CD4-positive, alpha-beta T cell treated with Interleukin-4 for 1 hour (primary cell): ENCODE results near the gene TTC22.

Experiments
- DNase-seq, 2 donors: peaks; one replicate each; pipeline ENCODE4 v3.0.0-alpha.2; 2020 to 2022

TTC22 gene

GRCh38 chr1:54800899-54801759 is at the start of gene TTC22:
TSS of gene TTC22 (minus strand) at chr1:54801323. CDS start at chr1:54801163, 160 bp downstream.
- peak; percentile 68 to 72 for DNase-seq

DNA sequence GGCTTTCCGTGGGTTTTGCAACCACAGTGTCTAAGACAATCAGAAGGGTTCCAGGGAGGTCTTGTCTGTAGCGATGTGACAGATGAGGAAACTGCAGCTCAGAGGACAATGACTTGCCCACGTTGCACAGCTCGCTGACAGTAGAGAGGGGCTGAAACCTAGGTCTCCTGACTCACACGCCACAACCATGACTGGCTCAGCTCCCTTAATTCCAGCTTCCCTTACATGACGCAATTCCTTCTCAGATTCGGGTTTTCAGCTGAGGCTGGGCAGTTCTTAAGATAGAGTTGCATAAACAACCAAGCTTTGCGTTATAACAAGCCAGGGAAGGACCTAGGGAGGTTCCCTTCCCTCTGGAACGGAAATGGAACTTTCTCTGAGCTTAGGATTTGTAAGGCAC is 49.6 kb upstream of the TTC22 start:
- DNase-seq, result no peak

GRCh38 chr1:54850069-54850730 is 49.1 kb upstream of the TTC22 start:
- DNase-seq, result no peak

DNA sequence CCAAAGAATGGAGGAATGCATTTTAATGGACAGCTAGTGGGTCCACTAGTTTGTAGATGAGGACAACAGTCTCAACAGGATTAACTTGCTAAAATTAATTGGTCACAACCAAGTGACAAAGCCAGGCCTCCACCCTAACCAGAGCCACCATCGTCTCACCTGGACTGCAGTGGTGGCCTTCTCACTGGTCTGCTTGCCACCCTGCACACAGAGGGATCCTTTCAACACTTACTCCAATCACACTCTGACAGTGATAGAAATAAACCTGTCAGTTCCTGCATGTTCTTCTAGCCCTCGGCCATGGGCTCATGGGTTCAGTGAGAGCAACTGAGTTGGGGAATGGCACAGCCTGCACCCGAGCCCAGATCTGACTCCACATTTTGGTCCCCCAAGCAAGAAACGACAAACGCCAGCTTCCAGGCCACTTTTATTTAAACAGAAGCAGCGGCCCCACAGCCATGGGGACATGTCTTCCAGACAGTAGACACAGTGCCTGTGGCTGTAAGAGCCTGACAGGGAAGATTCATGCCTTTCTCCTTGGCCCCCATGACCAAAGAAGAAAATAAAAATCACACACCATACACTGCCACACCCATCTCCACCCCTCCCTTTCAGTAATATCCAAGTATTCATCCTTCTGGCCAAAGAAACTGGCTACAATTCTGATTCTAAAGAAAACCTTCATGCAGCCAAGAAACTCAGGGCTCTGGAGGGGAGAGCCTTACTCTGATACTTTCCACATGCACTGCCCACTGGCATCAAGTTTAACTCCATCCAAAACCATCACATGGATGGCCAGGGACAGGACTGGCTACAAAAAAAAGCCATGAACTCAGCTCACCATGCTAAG is 48.3 kb upstream of the TTC22 start:
- no peak for DNase-seq

GRCh38 chr1:54848134-54848948 is 47.2 kb upstream of the TTC22 start:
- DNase-seq, result no peak

GRCh38 chr1:54846716-54847284 is 45.7 kb upstream of the TTC22 start:
- no peak for DNase-seq

GRCh38 chr1:54846301-54846700 is 45.2 kb upstream of the TTC22 start:
- DNase-seq, result no peak

- DNase-seq, result no peak
These were observed 44.6 kb upstream of the TTC22 start for GRCh38 chr1:54845772-54846171.

GRCh38 chr1:54844564-54844963 is 43.4 kb upstream of the TTC22 start:
- no peak for DNase-seq

DNA sequence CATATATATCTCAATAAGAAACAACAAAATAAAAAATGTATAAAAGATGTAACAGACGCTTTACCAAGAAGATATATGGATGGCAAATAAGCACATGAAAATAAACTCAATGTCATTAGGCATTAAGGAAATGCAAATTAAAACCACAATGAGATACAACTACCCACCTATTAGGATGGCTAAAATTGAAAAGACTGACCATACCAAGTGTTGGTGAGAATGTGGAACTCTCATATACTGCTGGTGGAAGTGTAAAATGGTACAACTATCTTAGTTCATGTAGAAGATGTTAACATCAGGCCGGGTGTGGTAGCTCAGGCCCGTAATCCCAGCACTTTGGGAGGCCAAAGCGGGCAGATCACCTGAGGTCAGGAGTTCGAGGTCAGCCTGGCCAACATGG is 42.3 kb upstream of the TTC22 start:
- DNase-seq, result no peak

GRCh38 chr1:54842963-54843362 is 41.8 kb upstream of the TTC22 start:
- no peak for DNase-seq

DNA sequence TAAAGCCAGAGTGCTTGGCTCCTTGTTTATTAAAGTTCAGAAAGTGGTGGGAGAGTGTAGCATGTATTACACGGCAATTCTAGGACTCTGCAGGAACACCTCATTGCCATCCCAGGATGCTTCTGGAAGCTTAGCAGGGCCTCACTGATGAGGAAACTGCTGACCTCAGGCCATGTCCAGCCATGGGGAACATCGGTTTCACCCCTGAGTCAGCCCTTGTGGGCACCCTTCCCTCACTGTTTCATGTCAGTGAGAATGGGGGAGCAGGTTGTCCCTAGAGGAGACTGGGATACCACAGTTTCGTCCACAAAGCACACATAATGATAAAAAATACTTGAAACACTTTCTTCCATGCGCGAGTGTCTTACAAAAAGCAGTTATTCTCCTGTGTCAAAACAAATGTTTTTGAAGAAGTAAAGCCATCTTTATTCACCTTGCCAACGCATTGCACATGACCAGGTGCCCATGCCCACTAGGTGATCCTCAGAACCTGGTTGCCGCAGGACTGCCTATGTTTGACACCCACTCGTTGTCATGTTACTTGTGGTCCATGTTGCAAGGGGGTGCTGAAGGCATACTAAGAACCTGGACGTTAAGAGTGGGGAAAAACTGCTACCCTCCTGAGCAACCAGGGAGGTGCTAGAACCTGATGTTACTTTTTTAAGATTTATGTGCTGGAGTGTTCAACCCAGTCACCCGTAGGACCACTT is 41.2 kb upstream of the TTC22 start:
- no peak for DNase-seq

DNA sequence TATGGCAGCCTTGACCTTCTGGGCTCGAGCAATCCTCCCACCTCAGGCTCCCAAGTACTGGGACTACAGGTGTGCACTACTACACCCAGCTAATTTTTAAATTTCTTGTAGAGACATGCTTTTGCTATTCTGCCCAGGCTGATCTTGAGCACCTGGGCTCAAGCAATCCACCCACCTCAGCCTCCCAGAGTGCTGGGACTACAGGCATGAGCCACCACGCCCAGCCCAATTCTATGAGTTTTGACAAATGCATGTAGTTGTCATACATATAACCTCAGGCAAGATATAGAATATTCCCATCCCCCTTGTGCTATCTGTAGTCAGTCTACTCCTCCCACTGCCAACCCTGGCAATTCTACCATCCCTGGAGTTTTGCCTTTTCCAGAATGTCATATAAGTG is 38.7 kb upstream of the TTC22 start:
- no peak for DNase-seq

GRCh38 chr1:54838565-54839180 is 37.5 kb upstream of the TTC22 start:
- no peak for DNase-seq

- no peak for DNase-seq
These were observed 36.1 kb upstream of the TTC22 start for GRCh38 chr1:54837002-54837853.

- no peak for DNase-seq
These were observed 35.5 kb upstream of the TTC22 start for GRCh38 chr1:54836594-54836993.

- no peak for DNase-seq
These were observed 34.8 kb upstream of the TTC22 start for GRCh38 chr1:54835970-54836369.

DNA sequence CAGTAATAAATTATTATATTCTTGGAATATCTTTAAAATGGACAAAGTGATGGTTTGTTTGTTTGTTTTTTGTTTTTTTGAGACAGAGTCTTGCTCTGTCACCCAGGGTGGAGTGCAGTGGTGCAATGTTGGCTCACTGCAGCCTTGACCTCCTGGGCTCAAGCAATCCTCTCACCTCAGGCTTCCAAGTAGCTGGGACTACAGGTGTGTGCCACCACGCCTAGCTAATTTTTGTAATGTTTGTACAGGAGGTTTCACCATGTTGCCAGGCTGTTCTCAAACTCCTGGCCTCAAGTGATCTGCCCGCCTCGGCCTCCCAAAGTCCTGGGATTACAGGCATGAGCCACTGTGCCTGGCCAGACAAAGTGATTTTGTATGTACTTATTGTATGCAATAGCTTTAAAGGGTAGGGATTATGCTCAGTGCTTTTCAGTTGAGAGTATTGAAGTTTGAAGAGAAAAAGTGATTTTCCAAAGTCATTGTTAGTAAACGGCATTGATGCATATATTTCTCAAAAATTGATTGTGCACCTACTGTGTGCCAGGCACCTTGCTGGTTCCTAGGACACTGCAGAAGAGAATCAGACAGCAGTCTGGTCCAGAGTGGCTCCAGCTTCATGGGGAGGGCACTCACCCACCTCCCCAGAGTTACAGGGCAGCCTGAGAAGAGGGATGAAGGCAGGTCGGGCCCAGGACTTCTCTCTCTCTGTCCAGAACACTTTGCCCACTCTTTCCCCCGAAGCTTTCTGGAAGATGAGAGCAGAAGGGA is 34.2 kb upstream of the TTC22 start:
- no peak for DNase-seq

DNA sequence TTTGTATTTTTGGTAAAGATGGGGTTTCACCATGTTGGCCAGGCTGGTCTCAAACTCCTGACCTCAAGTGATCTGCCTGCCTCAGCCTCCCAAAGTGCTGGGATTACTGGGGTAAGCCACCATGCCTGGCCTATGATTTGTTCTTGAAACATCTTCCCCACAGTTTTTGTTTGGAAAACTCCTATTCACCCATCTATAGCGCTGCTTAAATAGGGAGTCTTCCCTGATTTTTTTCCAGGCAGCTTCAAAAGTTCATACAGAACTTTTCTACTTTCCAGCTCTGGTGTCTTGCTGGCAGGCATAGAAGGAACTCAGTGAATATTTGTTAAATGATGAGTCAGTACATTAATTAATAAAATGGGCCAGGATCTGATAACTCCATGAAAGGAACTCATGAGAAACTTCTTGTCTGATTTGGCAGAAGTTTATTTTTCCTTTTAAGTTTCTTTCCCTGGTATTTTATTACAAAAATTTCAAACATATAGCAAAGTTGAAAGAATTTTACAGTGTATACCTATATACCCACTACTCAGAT is 33.0 kb upstream of the TTC22 start:
- DNase-seq, result no peak
